Measurements from ENCODE around the gene BHMT. TPM values are rescaled to one million over a fixed set of nuclear protein-coding genes. Genes with fewer than 3 reads are reported as not detected.

The BHMT gene
- total RNA-seq, 1 donor: not detected

GRCh38 chr5:79074641-79075040, 37.0 kb upstream of the BHMT start:
- Histone ChIP-seq H3K4me1 (ENCODE audit: insufficient read depth, low read length) (no peaks in the 10 kb centered on the region), H3K4me3 (ENCODE audit: insufficient read depth, low read length) (no peak overlapping the region), H4K20me1 (ENCODE audit: insufficient read depth, low read length) (no peaks in the 10 kb centered on the region), H3K27ac (ENCODE audit: low read depth, low read length) (no peak overlapping the region), H3K36me3 (ENCODE audit: insufficient read depth, low read length) (no peaks in the 10 kb centered on the region), H3K79me2 (ENCODE audit: insufficient read depth, low read length) (no peaks in the 10 kb centered on the region), H3K4me2 (ENCODE audit: insufficient read depth, low read length) (no peak overlapping the region), H3K27me3 (ENCODE audit: insufficient read depth, low read length) (no peaks in the 10 kb centered on the region), H2AFZ (ENCODE audit: low read length) (no peak overlapping the region), H3K9me3 (ENCODE audit: low read depth, low read length) (peaks cover 3% of the 10 kb centered on the region)
- TF ChIP-seq, protein P1, sequence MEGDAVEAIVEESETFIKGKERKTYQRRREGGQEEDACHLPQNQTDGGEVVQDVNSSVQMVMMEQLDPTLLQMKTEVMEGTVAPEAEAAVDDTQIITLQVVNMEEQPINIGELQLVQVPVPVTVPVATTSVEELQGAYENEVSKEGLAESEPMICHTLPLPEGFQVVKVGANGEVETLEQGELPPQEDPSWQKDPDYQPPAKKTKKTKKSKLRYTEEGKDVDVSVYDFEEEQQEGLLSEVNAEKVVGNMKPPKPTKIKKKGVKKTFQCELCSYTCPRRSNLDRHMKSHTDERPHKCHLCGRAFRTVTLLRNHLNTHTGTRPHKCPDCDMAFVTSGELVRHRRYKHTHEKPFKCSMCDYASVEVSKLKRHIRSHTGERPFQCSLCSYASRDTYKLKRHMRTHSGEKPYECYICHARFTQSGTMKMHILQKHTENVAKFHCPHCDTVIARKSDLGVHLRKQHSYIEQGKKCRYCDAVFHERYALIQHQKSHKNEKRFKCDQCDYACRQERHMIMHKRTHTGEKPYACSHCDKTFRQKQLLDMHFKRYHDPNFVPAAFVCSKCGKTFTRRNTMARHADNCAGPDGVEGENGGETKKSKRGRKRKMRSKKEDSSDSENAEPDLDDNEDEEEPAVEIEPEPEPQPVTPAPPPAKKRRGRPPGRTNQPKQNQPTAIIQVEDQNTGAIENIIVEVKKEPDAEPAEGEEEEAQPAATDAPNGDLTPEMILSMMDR (IDR thresholded peaks at IDR 0.05; ENCODE audit: extremely low read depth, low read depth, low read length): no peak
- DNase-seq (ENCODE audit: insufficient read length, low spot score, missing footprints): no peak

DNA sequence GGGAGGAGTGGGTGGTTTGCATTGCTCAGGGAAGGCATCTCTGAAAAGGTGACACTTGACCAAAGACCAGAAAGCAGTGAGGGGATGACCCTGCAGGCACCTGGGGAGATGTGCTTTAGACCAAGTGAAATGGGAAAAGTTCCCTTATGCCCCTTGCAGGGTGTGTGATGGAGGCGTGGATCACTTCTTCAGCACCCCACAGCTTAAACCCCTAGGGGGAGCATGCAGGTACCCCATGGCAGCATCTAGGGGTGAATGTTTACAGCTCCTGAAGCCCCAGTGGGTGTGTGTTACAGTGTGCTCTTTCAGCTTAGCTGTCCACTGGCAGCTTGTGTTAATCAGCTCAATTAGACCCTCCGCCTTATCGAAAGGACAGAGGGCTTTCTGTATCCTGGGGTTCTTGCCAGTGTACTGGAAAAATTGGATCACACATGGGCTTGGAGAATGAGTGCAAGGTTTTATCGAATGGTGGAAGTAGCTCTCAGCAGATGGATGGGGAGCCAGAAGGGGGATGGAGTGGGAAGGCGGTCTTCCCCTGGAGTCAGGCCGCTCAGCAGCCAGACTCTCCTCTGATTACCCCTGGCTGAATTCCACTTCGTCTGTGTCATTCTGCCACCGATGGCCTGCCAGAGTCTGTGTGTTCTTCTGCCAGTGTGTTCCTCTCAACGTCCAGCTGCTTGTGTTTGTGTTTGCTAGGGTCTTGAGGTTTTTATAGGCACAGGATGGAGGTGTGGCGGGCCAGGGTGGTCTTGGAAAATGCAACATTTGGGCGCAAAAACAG, 35.8 kb upstream of the BHMT start:
- TF ChIP-seq, protein P1 (IDR thresholded peaks at IDR 0.05; ENCODE audit: extremely low read depth, low read depth, low read length): no peak
- Histone ChIP-seq H3K36me3 (ENCODE audit: insufficient read depth, low read length) (no peaks in the 10 kb centered on the region), H3K4me2 (ENCODE audit: insufficient read depth, low read length) (no peak overlapping the region), H3K79me2 (ENCODE audit: insufficient read depth, low read length) (no peaks in the 10 kb centered on the region), H3K4me3 (ENCODE audit: insufficient read depth, low read length) (no peak overlapping the region), H3K9me3 (ENCODE audit: low read depth, low read length) (peaks cover 3% of the 10 kb centered on the region), H3K4me1 (ENCODE audit: insufficient read depth, low read length) (no peaks in the 10 kb centered on the region), H4K20me1 (ENCODE audit: insufficient read depth, low read length) (no peaks in the 10 kb centered on the region), H3K27me3 (ENCODE audit: insufficient read depth, low read length) (no peaks in the 10 kb centered on the region), H2AFZ (ENCODE audit: low read length) (no peak overlapping the region), H3K27ac (ENCODE audit: low read depth, low read length) (no peak overlapping the region)
- no peak for DNase-seq (ENCODE audit: insufficient read length, low spot score, missing footprints)

GRCh38 chr5:79076819-79077218, 34.8 kb upstream of the BHMT start:
- H2AFZ ChIP-seq (ENCODE audit: low read length): no peak overlapping the region
- peaks cover 3% of the 10 kb centered on the region for H3K4me1 ChIP-seq (ENCODE audit: insufficient read depth, low read length)
- TF ChIP-seq, protein P1 (IDR thresholded peaks at IDR 0.05; ENCODE audit: extremely low read depth, low read depth, low read length): no peak
- no peak overlapping the region for H3K4me3 ChIP-seq (ENCODE audit: insufficient read depth, low read length)
- no peak overlapping the region for H3K27ac ChIP-seq (ENCODE audit: low read depth, low read length)
- DNase-seq (ENCODE audit: insufficient read length, low spot score, missing footprints): no peak
- H3K27me3 ChIP-seq (ENCODE audit: insufficient read depth, low read length): no peaks in the 10 kb centered on the region
- no peak overlapping the region for H3K4me2 ChIP-seq (ENCODE audit: insufficient read depth, low read length)
- H4K20me1 ChIP-seq (ENCODE audit: insufficient read depth, low read length): no peaks in the 10 kb centered on the region
- H3K9me3 ChIP-seq (ENCODE audit: low read depth, low read length): peaks cover 3% of the 10 kb centered on the region
- H3K79me2 ChIP-seq (ENCODE audit: insufficient read depth, low read length): no peaks in the 10 kb centered on the region
- H3K36me3 ChIP-seq (ENCODE audit: insufficient read depth, low read length): no peaks in the 10 kb centered on the region

DNA sequence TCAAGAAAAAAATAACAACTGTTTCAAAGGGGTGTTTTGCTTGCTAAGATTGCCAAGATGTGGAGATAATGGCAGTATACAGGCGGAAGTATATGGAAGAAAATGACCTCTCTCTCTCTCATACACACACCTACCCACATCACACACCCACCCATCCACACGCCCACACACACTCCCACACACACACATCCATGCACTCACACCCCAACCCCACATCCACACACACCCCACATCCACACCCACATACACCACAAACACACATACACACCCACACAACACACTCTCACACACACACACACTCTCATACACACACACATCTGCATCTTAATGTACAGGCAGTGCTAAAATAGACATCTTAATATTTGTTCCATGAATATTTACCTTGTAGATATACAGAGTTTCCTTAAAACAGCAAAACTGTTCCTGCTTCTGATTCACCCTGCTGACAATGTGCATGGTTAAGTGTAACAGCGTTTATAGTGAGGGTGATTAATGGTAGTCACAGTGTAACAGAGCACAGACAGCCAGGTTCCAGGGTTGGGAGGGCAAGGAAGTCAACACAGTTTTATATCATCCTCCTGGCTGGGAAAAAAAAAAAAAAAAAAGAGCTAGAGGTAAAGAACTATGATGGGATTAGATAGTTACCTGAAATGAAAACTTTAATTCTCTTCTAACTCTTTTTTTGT, 33.8 kb upstream of the BHMT start:
- TF ChIP-seq, protein P1 (IDR thresholded peaks at IDR 0.05; ENCODE audit: extremely low read depth, low read depth, low read length): no peak
- Histone ChIP-seq H3K4me1 (ENCODE audit: insufficient read depth, low read length) (peaks cover 6% of the 10 kb centered on the region), H3K79me2 (ENCODE audit: insufficient read depth, low read length) (no peaks in the 10 kb centered on the region), H4K20me1 (ENCODE audit: insufficient read depth, low read length) (no peaks in the 10 kb centered on the region), H3K27ac (ENCODE audit: low read depth, low read length) (no peak overlapping the region), H2AFZ (ENCODE audit: low read length) (no peak overlapping the region), H3K27me3 (ENCODE audit: insufficient read depth, low read length) (no peaks in the 10 kb centered on the region), H3K9me3 (ENCODE audit: low read depth, low read length) (peaks cover 3% of the 10 kb centered on the region), H3K36me3 (ENCODE audit: insufficient read depth, low read length) (no peaks in the 10 kb centered on the region), H3K4me3 (ENCODE audit: insufficient read depth, low read length) (no peak overlapping the region), H3K4me2 (ENCODE audit: insufficient read depth, low read length) (no peak overlapping the region)
- peak; percentile 79 for DNase-seq (ENCODE audit: insufficient read length, low spot score, missing footprints)

All from osteoblast (primary cell).